NT2/D1 (cell line): ENCODE measurements around the gene RPN1.

Experiments used
- DNase-seq: peaks from one replicate; pipeline ENCODE4 v3.0.0-alpha.2; 2011; ENCODE audit warnings: low read depth, low spot score
- H3K27me3 ChIP-seq: 2 replicates; pipeline ENCODE4 v1.6.0; 2011; ENCODE audit warnings: mild to moderate bottlenecking; ENCODE audit not compliant: insufficient read length, insufficient read depth
- H3K36me3 ChIP-seq: 2 replicates; pipeline ENCODE4 v1.6.1; 2011; ENCODE audit warnings: mild to moderate bottlenecking, low read length, mixed read lengths; ENCODE audit not compliant: insufficient read depth, insufficient read length
- H3K4me1 ChIP-seq: 2 replicates; pipeline ENCODE4 v1.5.1; 2011; ENCODE audit not compliant: insufficient read depth, insufficient read length
- H3K4me3 ChIP-seq: 2 replicates; pipeline ENCODE4 v1.5.1; 2011; ENCODE audit warnings: low read depth; ENCODE audit not compliant: insufficient read length
- H3K9ac ChIP-seq: 2 replicates; pipeline ENCODE4 v1.6.0; 2011; ENCODE audit warnings: low read depth; ENCODE audit not compliant: insufficient read length
- H3K9me3 ChIP-seq: 2 replicates; pipeline ENCODE4 v1.5.1; 2011; ENCODE audit warnings: mild to moderate bottlenecking, low read length; ENCODE audit not compliant: insufficient read depth
- SUZ12 ChIP-seq: IDR thresholded peaks from 2 replicates; pipeline ENCODE4 v1.6.1; 2011; ENCODE audit not compliant: insufficient read length, insufficient read depth; ENCODE audit errors: extremely low read depth
- YY1 ChIP-seq: IDR thresholded peaks from 2 replicates; pipeline ENCODE4 v1.6.1; 2011; ENCODE audit not compliant: insufficient read length, insufficient read depth
- ZNF274 ChIP-seq: IDR thresholded peaks from 2 replicates; pipeline ENCODE4 v1.6.1; 2011; ENCODE audit warnings: mild to moderate bottlenecking, low read depth, low read length

The RPN1 gene

DNA sequence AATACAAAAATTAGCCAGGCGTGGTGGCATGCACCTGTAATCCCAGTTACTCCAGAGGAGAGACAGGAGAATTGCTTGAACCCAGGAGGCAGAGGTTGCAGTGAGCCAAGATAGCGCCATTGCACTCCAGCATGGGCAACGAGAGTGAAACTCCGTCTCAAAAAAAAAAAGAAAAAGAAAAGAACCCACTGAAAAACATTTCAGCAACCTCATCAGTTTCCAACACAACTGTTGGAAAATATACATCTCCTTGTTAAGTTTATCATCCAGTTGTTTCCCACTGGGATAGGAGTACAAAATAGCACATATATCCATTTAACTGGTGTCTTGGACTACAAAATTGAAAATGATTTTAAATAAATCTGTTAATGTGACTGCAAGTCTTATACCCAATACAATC, 2.2 kb downstream of the RPN1 start:
- H3K27me3 ChIP-seq = no peaks in the 10 kb centered on the region
- H3K9ac ChIP-seq = peak overlapping the region; percentile 1
- no peak overlapping the region for H3K4me3 ChIP-seq
- peaks cover 42% of the 10 kb centered on the region for H3K36me3 ChIP-seq
- H3K4me1 ChIP-seq = no peaks in the 10 kb centered on the region
- TF ChIP-seq ZNF274 (no peak), SUZ12 (no peak), YY1 (no peak)
- no peaks in the 10 kb centered on the region for H3K9me3 ChIP-seq
- DNase-seq = no peak

DNA sequence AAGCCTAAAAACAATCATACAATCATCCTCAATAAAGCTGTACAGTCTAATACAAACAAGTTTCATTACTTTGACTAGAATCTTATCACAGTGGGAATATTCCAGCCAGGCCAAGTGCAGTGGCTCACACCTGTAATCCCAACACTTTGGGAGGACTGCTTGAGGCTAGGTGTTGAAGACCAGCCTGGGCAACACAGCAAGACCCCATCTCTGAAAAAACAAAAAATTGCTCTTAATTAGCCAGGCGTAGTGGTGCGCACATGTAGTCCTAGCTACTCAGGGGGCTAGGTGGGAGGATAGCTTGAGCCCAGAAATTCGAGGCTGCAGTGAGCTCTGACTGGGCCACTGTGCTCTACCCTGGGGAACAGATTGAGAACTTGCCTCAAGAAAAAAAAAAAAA, 3.3 kb downstream of the RPN1 start:
- Histone ChIP-seq H3K9ac (no peak overlapping the region), H3K4me1 (no peaks in the 10 kb centered on the region), H3K27me3 (no peaks in the 10 kb centered on the region), H3K36me3 (peaks cover 51% of the 10 kb centered on the region), H3K9me3 (no peaks in the 10 kb centered on the region), H3K4me3 (no peak overlapping the region)
- no peak for DNase-seq
- no peak for TF ChIP-seq YY1
- no peak for TF ChIP-seq ZNF274

DNA sequence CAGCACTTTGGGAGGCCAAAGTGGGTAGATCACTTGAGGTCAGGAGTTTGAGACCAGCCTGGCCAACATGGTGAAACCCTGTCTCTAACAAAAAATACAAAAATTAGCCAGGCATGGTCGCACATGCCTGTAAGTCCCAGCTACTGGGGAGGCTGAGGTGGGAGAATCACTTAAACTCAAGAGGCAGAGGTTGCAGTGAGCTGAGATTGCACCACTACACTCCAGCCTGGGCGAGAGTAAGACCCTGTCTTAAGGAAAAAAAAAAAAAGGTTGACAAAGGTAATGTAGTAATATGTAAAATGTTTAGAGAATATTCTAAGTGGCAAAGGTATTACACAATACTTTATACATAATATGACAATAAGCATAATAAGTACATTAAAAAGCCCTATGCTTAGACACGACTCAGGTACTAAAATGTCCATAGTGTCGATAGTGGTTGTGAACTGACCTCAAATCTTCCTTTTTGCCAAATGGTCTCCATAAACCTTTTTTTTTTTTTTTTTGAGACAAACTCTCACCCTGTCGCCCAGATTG, 16.5 kb downstream of the RPN1 start:
- H3K27me3 ChIP-seq = no peaks in the 10 kb centered on the region
- H3K4me3 ChIP-seq = no peak overlapping the region
- no peak for DNase-seq
- peaks cover 83% of the 10 kb centered on the region for H3K36me3 ChIP-seq
- no peaks in the 10 kb centered on the region for H3K4me1 ChIP-seq
- H3K9me3 ChIP-seq = no peaks in the 10 kb centered on the region
- no peak overlapping the region for H3K9ac ChIP-seq
- no peak for TF ChIP-seq ZNF274
- TF ChIP-seq SUZ12 = no peak
- TF ChIP-seq YY1 = no peak

DNA sequence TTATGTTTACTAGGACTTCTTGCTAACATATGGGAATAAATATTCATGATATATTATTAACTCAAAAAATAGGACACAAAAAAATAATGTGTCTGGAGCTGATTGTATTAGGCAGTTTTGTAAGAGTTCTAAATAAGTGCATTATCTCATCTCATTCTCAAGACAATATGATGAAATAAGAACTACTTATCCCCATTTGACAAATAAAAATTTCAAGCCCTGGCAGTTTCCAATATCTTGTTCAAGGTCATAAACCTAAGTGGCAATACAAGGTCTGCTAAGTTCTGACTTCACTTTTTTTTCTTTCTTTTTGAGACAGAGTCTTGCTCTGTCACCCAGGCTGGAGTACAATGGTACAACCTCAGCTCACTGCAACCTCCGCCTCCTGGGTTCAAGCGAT, 18.3 kb downstream of the RPN1 start:
- no peak for DNase-seq
- peaks cover 89% of the 10 kb centered on the region for H3K36me3 ChIP-seq
- no peak overlapping the region for H3K9ac ChIP-seq
- H3K4me3 ChIP-seq = no peak overlapping the region
- no peaks in the 10 kb centered on the region for H3K27me3 ChIP-seq
- TF ChIP-seq ZNF274 = no peak
- no peak for TF ChIP-seq SUZ12
- TF ChIP-seq YY1 = no peak
- H3K9me3 ChIP-seq = no peaks in the 10 kb centered on the region
- no peaks in the 10 kb centered on the region for H3K4me1 ChIP-seq

DNA sequence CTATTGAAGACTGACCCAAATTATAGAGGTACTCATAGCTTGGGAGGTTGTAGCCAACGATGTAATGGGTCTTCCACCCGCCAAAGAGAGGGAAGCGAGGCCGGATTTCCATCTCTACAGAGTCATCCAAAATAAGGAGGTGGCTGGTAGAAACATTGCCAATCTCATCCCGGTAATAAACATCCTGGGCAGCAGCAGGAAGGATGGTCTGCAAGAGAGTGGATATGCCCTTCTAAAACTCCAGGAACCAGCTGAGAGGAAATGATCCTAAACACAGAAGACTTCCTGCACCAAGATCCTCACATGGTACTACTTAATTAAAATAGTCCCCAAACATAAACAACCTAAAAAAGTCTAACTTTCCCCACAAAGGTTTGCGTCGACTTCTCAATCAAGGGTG, 20.7 kb downstream of the RPN1 start:
- no peak overlapping the region for H3K9ac ChIP-seq

DNA sequence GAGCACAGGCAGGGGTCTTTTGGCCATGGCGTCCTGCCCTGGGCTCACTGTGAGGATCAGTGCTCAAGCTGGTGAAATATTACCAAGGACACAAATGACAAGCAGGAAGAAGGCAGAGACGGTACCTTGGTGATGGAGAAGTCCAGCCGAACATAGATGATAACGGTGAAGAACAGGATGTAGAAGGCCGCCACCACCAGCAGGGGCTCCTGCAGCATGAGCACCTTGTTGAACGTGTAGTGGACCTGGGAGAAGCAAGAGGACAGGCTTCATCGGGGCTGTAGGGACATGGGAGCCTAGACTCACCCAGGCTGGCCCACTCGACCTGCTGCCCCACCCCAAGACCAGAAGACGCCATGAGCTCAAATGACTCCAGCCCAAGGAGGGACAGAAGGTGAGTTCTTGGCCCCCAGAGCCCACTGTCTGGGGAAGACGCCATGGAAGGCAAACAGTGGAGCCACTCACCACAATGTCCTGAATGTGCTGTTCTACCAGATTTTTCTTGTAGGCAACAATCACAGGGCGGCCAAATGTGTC, 25.1 kb downstream of the RPN1 start:
- DNase-seq = no peak
- TF ChIP-seq YY1 = no peak
- no peak for TF ChIP-seq SUZ12
- no peak for TF ChIP-seq ZNF274
- Histone ChIP-seq H3K9me3 (no peaks in the 10 kb centered on the region), H3K4me1 (peaks cover 3% of the 10 kb centered on the region), H3K4me3 (no peak overlapping the region), H3K27me3 (no peaks in the 10 kb centered on the region), H3K9ac (no peak overlapping the region), H3K36me3 (peaks cover 98% of the 10 kb centered on the region)

More for the DNA sequence above, 20.7 kb downstream of the RPN1 start:
- DNase-seq = no peak
- Histone ChIP-seq H3K4me3 (no peak overlapping the region), H3K4me1 (peaks cover under 1% of the 10 kb centered on the region), H3K27me3 (no peaks in the 10 kb centered on the region), H3K36me3 (peaks cover 91% of the 10 kb centered on the region), H3K9me3 (no peaks in the 10 kb centered on the region)
- TF ChIP-seq SUZ12 (no peak), ZNF274 (no peak), YY1 (no peak)

DNA sequence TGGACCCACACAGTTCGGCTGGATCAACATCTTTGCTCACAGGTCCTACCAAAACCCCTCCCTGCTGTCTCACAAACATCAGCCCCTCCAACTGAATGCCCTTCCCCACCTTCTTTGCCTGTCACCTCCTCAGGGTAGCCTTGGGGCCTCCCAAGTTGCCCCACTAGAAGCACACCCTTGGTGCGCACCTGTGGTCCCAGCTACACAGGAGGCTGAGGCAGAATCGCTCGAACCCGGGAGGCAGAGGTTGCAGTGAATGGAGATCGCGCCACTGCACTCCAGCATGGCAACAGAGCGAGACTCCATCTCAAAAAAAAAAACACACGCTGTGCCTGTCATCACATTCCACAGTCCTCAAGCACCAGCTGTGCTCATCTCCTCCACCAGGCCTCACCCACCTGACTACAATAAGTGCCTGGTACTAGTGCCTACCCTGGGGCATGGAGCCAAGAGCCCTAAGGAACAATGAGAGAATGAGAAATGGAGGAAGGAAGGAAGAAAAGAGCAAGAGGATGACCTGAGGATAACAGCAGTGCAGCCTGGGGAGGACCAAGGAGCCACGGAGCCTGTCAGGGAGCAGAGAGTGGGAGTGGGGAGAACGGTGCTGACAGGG, 26.0 kb downstream of the RPN1 start:
- H3K4me1 ChIP-seq = peaks cover 3% of the 10 kb centered on the region
- H3K36me3 ChIP-seq = peaks cover 98% of the 10 kb centered on the region
- H3K4me3 ChIP-seq = no peak overlapping the region
- H3K27me3 ChIP-seq = no peaks in the 10 kb centered on the region
- no peak for DNase-seq
- TF ChIP-seq SUZ12 = no peak
- no peak for TF ChIP-seq YY1
- TF ChIP-seq ZNF274 = no peak
- no peaks in the 10 kb centered on the region for H3K9me3 ChIP-seq
- H3K9ac ChIP-seq = no peak overlapping the region
